ENCODE results near the gene SLC6A3.

The SLC6A3 gene

DNA sequence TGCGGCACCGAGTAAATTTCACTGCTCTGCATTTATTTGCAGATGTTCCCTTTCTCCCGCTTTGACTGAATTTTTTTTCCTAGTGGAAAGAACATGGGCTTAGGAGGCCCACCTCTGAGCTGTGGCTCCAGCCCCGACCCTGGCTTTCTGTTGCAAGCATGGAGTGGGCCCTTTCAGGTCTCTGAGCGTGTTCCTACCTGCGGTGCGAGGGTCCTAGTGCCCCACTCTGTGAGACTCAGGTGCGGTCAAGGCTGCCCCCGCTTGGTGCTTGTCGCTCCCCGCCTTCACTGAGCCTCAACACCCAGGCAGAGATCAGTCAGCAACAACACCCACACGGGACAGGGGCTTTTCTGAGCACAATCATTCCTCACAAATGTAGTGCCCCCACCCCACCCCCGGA lies 32.0 kb downstream of the SLC6A3 start:
- TF ChIP-seq, protein P1, sequence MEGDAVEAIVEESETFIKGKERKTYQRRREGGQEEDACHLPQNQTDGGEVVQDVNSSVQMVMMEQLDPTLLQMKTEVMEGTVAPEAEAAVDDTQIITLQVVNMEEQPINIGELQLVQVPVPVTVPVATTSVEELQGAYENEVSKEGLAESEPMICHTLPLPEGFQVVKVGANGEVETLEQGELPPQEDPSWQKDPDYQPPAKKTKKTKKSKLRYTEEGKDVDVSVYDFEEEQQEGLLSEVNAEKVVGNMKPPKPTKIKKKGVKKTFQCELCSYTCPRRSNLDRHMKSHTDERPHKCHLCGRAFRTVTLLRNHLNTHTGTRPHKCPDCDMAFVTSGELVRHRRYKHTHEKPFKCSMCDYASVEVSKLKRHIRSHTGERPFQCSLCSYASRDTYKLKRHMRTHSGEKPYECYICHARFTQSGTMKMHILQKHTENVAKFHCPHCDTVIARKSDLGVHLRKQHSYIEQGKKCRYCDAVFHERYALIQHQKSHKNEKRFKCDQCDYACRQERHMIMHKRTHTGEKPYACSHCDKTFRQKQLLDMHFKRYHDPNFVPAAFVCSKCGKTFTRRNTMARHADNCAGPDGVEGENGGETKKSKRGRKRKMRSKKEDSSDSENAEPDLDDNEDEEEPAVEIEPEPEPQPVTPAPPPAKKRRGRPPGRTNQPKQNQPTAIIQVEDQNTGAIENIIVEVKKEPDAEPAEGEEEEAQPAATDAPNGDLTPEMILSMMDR (IDR thresholded peaks at IDR 0.05; ENCODE audit: low read depth, low read length) = no peak
- TF ChIP-seq EZH2phosphoT487 (IDR thresholded peaks at IDR 0.05; ENCODE audit: low read depth) = no peak
- Histone ChIP-seq H3K4me1 (ENCODE audit: low read length) (no peaks in the 10 kb centered on the region), H2AFZ (ENCODE audit: low read depth, low read length) (no peak overlapping the region)

DNA sequence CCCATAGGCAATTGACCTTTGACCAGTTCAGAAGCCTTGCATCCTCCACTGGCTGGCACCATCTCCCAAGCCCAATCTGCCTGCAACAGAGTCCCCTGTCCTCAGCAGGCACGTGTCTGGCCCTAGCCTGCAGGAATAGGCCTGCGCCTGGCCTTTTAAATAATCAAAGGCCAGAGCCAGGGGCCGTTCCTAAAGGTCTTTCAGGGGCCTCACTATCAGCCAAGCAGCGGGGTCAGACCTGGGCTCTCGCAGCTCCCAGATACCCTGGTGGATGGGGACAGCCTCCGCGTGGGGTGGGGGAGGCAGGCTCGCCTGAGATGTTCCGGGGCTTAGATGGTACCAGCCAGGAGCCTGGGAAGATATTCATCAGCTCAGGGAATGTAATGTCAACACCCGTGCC lies 32.6 kb downstream of the SLC6A3 start:
- H3K27me3 ChIP-seq (ENCODE audit: low read depth, low read length) = no peaks in the 10 kb centered on the region
- H3K4me2 ChIP-seq (ENCODE audit: low read length) = no peak overlapping the region
- no peaks in the 10 kb centered on the region for H4K20me1 ChIP-seq (ENCODE audit: insufficient read depth, low read length)
- H3K79me2 ChIP-seq (ENCODE audit: low read length) = no peaks in the 10 kb centered on the region
- no peaks in the 10 kb centered on the region for H3K36me3 ChIP-seq (replicated peaks; ENCODE audit: low read depth, low read length)
- TF ChIP-seq, protein P1 (IDR thresholded peaks at IDR 0.05; ENCODE audit: low read depth, low read length) = no peak
- TF ChIP-seq EZH2phosphoT487 (IDR thresholded peaks at IDR 0.05; ENCODE audit: low read depth) = no peak
- no peak overlapping the region for H2AFZ ChIP-seq (ENCODE audit: low read depth, low read length)
- H3K4me3 ChIP-seq (ENCODE audit: low read length) = no peak overlapping the region
- no peaks in the 10 kb centered on the region for H3K4me1 ChIP-seq (ENCODE audit: low read length)
- H3K27ac ChIP-seq (ENCODE audit: low read length) = no peak overlapping the region
- H3K9me3 ChIP-seq (ENCODE audit: insufficient read depth, low read length) = no peaks in the 10 kb centered on the region
- H3K9ac ChIP-seq (ENCODE audit: low read length) = no peak overlapping the region

More for the DNA sequence above, 32.0 kb downstream of the SLC6A3 start:
- H3K4me2 ChIP-seq (ENCODE audit: low read length) = no peak overlapping the region
- H3K9ac ChIP-seq (ENCODE audit: low read length) = no peak overlapping the region
- no peaks in the 10 kb centered on the region for H3K27me3 ChIP-seq (ENCODE audit: low read depth, low read length)
- H3K4me3 ChIP-seq (ENCODE audit: low read length) = no peak overlapping the region
- no peaks in the 10 kb centered on the region for H3K36me3 ChIP-seq (replicated peaks; ENCODE audit: low read depth, low read length)
- no peak overlapping the region for H3K27ac ChIP-seq (ENCODE audit: low read length)
- H3K9me3 ChIP-seq (ENCODE audit: insufficient read depth, low read length) = no peaks in the 10 kb centered on the region
- no peaks in the 10 kb centered on the region for H3K79me2 ChIP-seq (ENCODE audit: low read length)
- H4K20me1 ChIP-seq (ENCODE audit: insufficient read depth, low read length) = no peaks in the 10 kb centered on the region

DNA sequence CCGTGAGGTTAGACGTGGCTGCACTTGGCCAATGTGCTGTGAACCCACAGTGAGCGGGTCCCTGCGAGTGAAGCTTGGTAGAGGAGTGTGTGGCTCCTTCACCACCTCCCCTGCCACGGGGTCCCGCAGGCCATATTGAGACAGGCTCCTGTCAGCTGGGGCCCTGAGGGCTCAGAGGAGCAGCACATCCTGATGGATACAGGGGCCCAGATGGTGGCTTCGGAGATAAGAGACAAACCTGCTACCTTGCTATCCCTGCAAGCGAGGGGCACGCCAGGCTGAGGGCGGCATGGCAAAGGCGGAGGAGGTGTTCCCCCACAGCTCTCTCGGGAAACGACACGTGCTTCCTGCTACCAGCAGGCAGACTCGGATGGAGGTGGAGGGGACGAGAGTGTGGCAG lies 33.1 kb downstream of the SLC6A3 start:
- no peak for TF ChIP-seq EZH2phosphoT487 (IDR thresholded peaks at IDR 0.05; ENCODE audit: low read depth)
- TF ChIP-seq, protein P1 (IDR thresholded peaks at IDR 0.05; ENCODE audit: low read depth, low read length) = no peak
- H2AFZ ChIP-seq (ENCODE audit: low read depth, low read length) = no peak overlapping the region
- H3K27ac ChIP-seq (ENCODE audit: low read length) = no peak overlapping the region
- H3K4me2 ChIP-seq (ENCODE audit: low read length) = no peak overlapping the region
- no peaks in the 10 kb centered on the region for H3K27me3 ChIP-seq (ENCODE audit: low read depth, low read length)
- H3K4me3 ChIP-seq (ENCODE audit: low read length) = no peak overlapping the region
- H3K9ac ChIP-seq (ENCODE audit: low read length) = no peak overlapping the region
- H4K20me1 ChIP-seq (ENCODE audit: insufficient read depth, low read length) = no peaks in the 10 kb centered on the region
- H3K79me2 ChIP-seq (ENCODE audit: low read length) = no peaks in the 10 kb centered on the region
- H3K4me1 ChIP-seq (ENCODE audit: low read length) = no peaks in the 10 kb centered on the region
- H3K36me3 ChIP-seq (replicated peaks; ENCODE audit: low read depth, low read length) = no peaks in the 10 kb centered on the region
- no peaks in the 10 kb centered on the region for H3K9me3 ChIP-seq (ENCODE audit: insufficient read depth, low read length)

DNA sequence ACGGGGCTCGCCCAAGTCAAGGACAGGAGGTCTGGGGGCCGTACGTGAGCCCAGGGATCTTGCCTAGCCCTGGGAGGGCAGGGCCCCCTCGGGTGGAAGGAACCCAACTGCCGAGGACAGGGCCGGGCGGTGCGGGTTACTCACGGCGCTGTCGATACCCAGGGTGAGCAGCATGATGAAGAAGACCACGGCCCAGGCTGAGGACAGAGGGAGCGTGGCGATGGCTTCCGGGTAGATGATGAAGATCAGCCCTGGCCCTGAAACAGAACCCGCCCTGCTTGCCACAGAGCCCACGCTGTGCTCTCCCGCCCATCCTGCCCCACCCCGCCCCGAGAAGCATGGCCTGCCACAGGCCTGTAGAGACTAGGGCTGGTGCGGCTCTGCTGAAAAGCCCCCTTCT lies 34.1 kb downstream of the SLC6A3 start:
- Histone ChIP-seq H3K27me3 (ENCODE audit: low read depth, low read length) (no peaks in the 10 kb centered on the region), H2AFZ (ENCODE audit: low read depth, low read length) (no peak overlapping the region), H3K9ac (ENCODE audit: low read length) (no peak overlapping the region), H3K27ac (ENCODE audit: low read length) (no peak overlapping the region), H3K36me3 (replicated peaks; ENCODE audit: low read depth, low read length) (no peaks in the 10 kb centered on the region), H3K4me1 (ENCODE audit: low read length) (no peaks in the 10 kb centered on the region), H3K79me2 (ENCODE audit: low read length) (no peaks in the 10 kb centered on the region), H3K9me3 (ENCODE audit: insufficient read depth, low read length) (no peaks in the 10 kb centered on the region), H3K4me3 (ENCODE audit: low read length) (no peak overlapping the region), H4K20me1 (ENCODE audit: insufficient read depth, low read length) (no peaks in the 10 kb centered on the region), H3K4me2 (ENCODE audit: low read length) (no peak overlapping the region)
- no peak for TF ChIP-seq EZH2phosphoT487 (IDR thresholded peaks at IDR 0.05; ENCODE audit: low read depth)
- TF ChIP-seq, protein P1 (IDR thresholded peaks at IDR 0.05; ENCODE audit: low read depth, low read length) = no peak

Measured in OCI-LY3 (cell line).